Cardiac muscle cell (in vitro differentiated cells and primary cell): Measurements from ENCODE around the gene SH2D1B. TPM values are rescaled to one million over a fixed set of nuclear protein-coding genes. Genes with fewer than 3 reads are reported as not detected.

Experiments used
- DNase-seq, 2 donors: peaks; one replicate each; pipeline versions ENCODE4 v3.0.0 to v3.0.0-alpha.2; 2010 to 2017; ENCODE audit warnings: low read depth in 1 of 2, low spot score in 1 of 2
- H3K27ac ChIP-seq: fragments of 200-600 bp; sonication (generic); 2 replicates; pipeline ENCODE4 v1.5.1; 2016
- H3K27me3 ChIP-seq: fragments of 200-600 bp; sonication (generic); 2 replicates; pipeline ENCODE4 v1.6.0; 2016; ENCODE audit warnings: control low read depth
- H3K36me3 ChIP-seq: fragments of 200-600 bp; sonication (generic); 2 replicates; pipeline ENCODE4 v1.5.1; 2016; ENCODE audit warnings: control low read depth
- H3K4me1 ChIP-seq: fragments of 200-600 bp; sonication (generic); 2 replicates; pipeline ENCODE4 v1.8.1; 2017; ENCODE audit warnings: low read depth, mild to moderate bottlenecking, mixed run types
- H3K4me3 ChIP-seq: fragments of 200-600 bp; sonication (generic); 2 replicates; pipeline ENCODE4 v1.5.1; 2016; ENCODE audit warnings: mild to moderate bottlenecking
- H3K9me3 ChIP-seq: fragments of 200-600 bp; sonication (generic); 2 replicates; pipeline ENCODE4 v1.5.1; 2017; ENCODE audit warnings: low read depth, mild to moderate bottlenecking, control low read depth
- CTCF ChIP-seq: IDR thresholded peaks from 2 replicates; pipeline ENCODE4 v1.5.1; 2012; ENCODE audit warnings: low read depth, mild to moderate bottlenecking, low read length
- polyA plus RNA-seq: library from polyadenylated mRNA; unstranded; fragments of >200 nt; fragmentation: Nextera tagmentation; extraction: Ambion mirVana; gene quantifications from 2 replicates; pipeline ENCODE4 v1.2.1, GENCODE V29; 2016
- total RNA-seq: library from RNA; depleted of rRNA; stranded (reverse); fragments of >200 nt; gene quantifications from 2 replicates; pipeline ENCODE4 v1.2.3, GENCODE V29; 2016

Gene SH2D1B
- total and polyA plus RNA-seq, 2 experiments from 2014 or later, result 0.06 to 0.26 TPM

GRCh38 chr1:162370721-162371120 is 41.2 kb downstream of the SH2D1B start:
- H3K27me3 ChIP-seq, result no peaks in the 10 kb centered on the region
- peaks cover 13% of the 10 kb centered on the region for H3K4me1 ChIP-seq
- peaks cover 5% of the 10 kb centered on the region for H3K36me3 ChIP-seq
- no peak overlapping the region for H3K4me3 ChIP-seq
- no peak for DNase-seq
- no peak for TF ChIP-seq CTCF
- H3K9me3 ChIP-seq, result no peaks in the 10 kb centered on the region
- no peak overlapping the region for H3K27ac ChIP-seq

- Histone ChIP-seq H3K4me3 (no peak overlapping the region), H3K4me1 (peaks cover 13% of the 10 kb centered on the region), H3K9me3 (no peaks in the 10 kb centered on the region), H3K27ac (no peak overlapping the region), H3K27me3 (no peaks in the 10 kb centered on the region), H3K36me3 (peaks cover 9% of the 10 kb centered on the region)
- no peak for DNase-seq
- no peak for TF ChIP-seq CTCF
Observed at GRCh38 chr1:162370161-162370560, 41.8 kb downstream of the SH2D1B start.

GRCh38 chr1:162369571-162369970 is 42.4 kb downstream of the SH2D1B start:
- no peaks in the 10 kb centered on the region for H3K9me3 ChIP-seq
- no peak overlapping the region for H3K27ac ChIP-seq
- peaks cover 9% of the 10 kb centered on the region for H3K36me3 ChIP-seq
- no peak for DNase-seq
- no peak overlapping the region for H3K4me3 ChIP-seq
- H3K4me1 ChIP-seq, result peaks cover 15% of the 10 kb centered on the region
- no peaks in the 10 kb centered on the region for H3K27me3 ChIP-seq
- TF ChIP-seq CTCF, result no peak

GRCh38 chr1:162368451-162368850 is 43.5 kb downstream of the SH2D1B start:
- H3K9me3 ChIP-seq, result no peaks in the 10 kb centered on the region
- DNase-seq, result no peak
- TF ChIP-seq CTCF, result no peak
- no peak overlapping the region for H3K4me3 ChIP-seq
- no peaks in the 10 kb centered on the region for H3K27me3 ChIP-seq
- H3K27ac ChIP-seq, result peak overlapping the region; percentile 56
- peaks cover 17% of the 10 kb centered on the region for H3K4me1 ChIP-seq
- H3K36me3 ChIP-seq, result peaks cover 9% of the 10 kb centered on the region

GRCh38 chr1:162367772-162368171 is 44.2 kb downstream of the SH2D1B start:
- peak overlapping the region; percentile 56 for H3K27ac ChIP-seq
- H3K9me3 ChIP-seq, result no peaks in the 10 kb centered on the region
- TF ChIP-seq CTCF, result no peak
- peak in 1 of 2 donors; percentile 40 for DNase-seq
- no peak overlapping the region for H3K4me3 ChIP-seq
- H3K4me1 ChIP-seq, result peaks cover 17% of the 10 kb centered on the region
- H3K36me3 ChIP-seq, result peaks cover 9% of the 10 kb centered on the region
- H3K27me3 ChIP-seq, result no peaks in the 10 kb centered on the region

GRCh38 chr1:162367073-162367472 is 44.9 kb downstream of the SH2D1B start:
- H3K9me3 ChIP-seq, result no peaks in the 10 kb centered on the region
- H3K4me1 ChIP-seq, result peaks cover 14% of the 10 kb centered on the region
- H3K4me3 ChIP-seq, result no peak overlapping the region
- no peak for TF ChIP-seq CTCF
- no peaks in the 10 kb centered on the region for H3K27me3 ChIP-seq
- no peak overlapping the region for H3K27ac ChIP-seq
- H3K36me3 ChIP-seq, result peaks cover 9% of the 10 kb centered on the region
- no peak for DNase-seq
